DLD1 (cell line): ENCODE data around the gene DHRS1.

Source experiments
- in situ Hi-C: cut with HindIII; loops from 2 replicates; pipeline ENCODE4 v1.10.0; 2017; ENCODE audit warnings: low sequenced_read_pairs

Gene DHRS1

DNA sequence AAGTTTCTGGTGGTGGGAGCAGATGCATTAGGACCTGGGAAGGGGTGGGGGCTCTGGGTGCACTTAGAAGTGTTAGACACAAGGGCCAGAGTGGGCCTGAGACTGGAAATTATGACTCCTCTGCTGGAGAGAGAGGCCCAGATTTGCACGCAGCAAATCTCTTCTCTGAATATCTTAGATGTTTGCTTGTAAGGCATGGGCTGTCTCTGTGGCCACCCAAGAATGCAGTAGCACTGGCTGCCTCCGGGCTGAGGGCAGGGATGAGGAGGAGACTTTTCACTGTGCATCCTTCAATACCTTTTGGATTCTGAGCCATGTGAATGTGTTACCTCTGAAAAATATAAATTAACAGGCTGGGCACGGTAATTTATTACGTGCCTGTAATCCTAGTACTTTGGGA is 14.2 kb downstream of the DHRS1 start:
- in situ Hi-C loops: no loop called here

DNA sequence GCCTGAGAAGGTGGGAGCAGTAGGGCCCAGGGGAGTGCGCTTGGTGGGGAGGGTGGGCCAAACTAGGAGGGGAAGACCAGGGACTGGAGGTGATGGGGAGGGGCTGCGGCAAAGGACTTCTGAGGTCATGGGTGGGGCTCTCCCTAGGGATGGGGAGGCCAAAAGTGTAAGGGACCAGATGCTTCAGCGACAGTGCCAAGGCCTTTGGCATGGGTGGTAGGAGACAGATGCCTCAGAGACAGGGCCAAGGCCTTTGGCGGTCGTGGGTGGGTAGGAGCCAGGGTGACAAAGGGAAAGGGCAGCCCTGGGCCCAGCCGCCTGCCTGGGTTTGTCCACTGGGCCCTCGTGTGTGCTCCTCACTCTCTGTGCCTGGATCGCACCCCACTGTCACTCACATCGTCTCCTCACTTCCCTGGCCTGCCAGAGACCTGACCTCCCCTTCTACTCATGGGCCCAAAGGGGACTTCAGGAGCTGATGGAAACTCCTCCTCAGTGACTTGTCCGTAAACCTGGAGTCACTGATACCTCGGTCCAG is 15.0 kb downstream of the DHRS1 start:
- in situ Hi-C loops: no loop called here

DNA sequence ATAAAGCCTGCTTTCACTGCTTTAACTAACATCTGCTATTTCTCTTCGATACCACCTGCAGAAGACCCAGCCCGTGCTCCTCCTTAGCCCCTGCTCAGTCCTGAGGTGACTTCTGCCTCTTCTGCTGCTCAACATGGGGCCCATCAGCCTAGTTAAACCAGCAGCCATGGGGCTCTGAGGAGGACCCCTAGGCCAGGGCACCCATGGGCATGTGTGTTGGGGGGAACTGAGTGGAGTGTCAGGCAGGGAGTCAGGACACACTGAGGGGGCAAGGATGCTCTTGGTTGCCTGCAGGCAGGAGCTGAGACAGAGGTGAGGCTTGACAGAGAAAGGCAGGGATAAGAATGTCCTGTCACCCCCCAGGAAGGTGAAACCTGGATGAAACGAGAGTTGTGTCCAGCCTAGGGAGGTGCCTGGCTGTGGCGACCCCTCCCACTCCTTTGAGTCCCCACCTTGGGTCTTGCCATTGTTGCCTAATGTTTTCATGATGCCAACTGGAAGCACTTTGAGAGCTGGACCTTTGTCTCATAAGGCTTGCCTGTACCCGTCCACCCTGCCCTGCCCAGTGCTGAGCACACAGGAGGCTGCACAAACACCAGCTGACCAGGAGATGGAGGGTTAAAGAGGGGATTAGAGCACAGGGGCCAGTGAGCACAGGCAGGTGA is 15.7 kb downstream of the DHRS1 start:
- in situ Hi-C loops: no loop called here

DNA sequence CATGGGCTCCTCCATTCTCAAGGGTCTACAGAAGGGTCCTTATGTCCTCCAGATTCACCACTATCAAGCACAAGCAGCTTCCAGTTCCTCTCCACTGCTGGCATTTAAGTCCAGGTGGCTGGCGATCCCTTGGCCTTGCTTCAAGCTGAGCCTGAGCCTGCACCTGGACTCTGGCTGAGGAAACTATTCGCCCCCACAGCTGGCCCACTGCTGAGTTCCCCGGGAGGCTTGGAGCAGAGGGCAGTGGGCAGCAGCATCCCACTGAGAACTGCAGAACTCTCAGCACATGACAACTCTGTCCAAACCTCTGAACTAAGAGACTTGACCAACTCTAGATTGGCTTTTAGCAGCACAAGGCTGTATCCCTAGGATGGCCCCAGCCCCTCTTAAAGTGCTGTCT is 16.8 kb downstream of the DHRS1 start:
- in situ Hi-C loops: no loop called here

DNA sequence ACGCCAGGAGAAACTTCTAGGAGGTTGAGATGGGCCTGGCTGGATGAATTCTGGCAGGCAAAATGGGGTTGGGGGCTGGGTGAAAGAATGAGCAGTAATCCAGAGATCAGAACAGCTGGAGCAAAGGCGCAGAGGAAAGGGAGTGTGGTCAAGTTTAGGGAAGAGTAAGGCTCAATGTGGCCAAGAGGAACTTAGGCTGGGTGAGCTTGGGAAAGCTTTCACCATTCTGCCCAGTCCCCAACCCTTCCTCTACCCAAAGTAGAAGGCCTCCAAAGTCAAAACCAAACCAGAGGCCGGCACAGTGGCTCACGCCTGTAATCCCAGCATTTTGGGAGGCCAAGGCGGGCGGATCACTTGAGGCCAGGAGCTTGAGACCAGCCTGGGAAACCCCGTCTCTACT is 17.9 kb downstream of the DHRS1 start:
- in situ Hi-C loops: no loop called here

DNA sequence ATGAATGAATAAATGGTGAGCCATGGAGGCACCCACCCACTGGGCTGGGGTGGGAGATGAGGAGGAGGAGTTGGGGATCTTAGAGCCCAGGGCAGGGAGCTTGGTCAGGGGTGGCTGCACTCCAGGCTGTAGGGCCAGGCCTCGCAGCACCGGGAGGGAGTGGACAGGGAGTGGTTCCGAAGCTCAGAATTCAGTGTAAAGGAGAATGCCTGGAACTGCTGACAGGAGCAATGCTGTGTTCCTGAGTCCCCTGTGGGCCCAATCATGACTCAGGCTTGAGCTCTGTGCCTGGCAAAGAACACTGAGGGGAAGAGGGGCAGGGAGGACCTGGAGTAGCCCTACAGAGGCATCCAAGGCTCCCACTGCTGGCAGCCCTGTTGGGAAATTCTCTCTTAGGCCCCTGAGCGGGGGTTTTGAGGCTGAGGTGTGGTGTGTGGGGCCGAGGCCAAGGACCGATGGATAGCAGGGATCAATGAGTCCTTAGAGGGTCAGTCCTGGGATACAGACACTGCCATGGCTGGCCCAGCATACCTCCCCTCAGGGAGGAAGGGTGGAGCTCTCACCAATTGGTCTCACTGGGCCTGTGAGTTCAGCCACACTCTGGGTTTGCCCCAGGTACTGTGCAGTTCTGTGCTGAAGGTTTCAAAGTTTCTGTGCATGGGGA is 18.7 kb downstream of the DHRS1 start:
- in situ Hi-C loops: no loop called here

DNA sequence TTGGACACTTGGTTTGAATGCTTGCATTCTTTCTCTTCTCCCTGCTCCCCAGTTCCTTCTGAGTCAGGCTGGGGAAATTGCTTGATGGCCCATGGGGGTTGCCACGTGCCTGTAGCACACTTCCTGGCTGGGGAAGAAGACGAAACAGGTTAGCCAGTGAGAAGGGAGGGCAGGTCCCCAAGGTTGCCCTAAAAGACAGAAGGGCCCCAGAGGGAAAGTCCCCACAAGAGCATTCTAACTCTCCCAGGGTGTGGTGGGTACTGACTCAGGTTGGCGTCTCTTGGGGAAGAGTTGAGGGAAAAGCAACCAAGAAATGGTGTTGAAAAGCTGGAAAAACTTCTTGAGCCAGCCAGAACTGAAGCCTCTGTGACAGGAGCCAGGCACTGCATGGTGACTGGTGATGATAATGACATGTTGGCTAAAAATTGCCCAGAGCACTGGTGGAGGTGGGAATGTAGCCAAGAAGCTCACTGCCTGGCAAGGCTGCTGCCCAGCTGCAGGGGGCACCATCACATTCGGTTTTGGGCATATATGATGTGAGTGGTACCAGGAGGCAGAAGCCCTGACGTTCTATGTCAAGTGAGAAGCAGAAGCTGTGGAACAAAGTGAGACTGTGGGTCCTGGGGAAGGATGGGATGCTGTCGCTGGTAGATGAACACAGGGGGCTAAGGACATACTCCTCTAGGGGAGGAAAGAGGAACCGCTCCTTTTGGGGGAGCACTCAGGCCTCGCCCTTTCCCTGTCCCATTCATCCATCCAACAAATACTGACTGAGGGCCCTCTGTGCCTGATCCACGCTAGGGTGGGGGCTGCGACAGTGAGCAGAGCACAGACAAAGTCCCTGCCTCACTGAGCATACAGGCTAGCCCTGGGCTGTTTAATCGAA is 20.0 kb downstream of the DHRS1 start:
- in situ Hi-C loops: loop anchor here (5.0 kb wide), 1 partner anchor 58 kb away; the partner anchor contains the start of genes ADCY4 and RIPK3

DNA sequence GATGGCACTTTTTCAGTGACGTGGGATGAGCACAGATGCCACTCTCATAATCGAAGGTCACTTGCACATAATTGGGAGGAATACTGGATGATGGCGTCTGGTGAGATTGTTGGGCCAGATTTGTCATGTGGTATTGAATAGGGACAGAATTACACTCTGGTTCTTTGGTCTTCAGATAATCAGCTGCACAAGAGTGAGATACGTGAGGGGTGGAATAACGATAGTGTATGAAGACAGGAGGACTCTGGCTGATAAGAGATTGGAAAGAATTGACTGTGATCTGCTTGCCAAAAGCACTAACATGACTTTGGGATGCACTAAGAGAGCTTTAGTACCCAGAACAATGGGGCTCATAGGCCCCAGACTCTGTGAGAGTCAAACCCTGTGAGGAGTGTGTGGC is 21.2 kb downstream of the DHRS1 start:
- in situ Hi-C loops: loop anchor here (5.0 kb wide), 1 partner anchor 59 kb away; the partner anchor contains the start of genes ADCY4 and RIPK3

DNA sequence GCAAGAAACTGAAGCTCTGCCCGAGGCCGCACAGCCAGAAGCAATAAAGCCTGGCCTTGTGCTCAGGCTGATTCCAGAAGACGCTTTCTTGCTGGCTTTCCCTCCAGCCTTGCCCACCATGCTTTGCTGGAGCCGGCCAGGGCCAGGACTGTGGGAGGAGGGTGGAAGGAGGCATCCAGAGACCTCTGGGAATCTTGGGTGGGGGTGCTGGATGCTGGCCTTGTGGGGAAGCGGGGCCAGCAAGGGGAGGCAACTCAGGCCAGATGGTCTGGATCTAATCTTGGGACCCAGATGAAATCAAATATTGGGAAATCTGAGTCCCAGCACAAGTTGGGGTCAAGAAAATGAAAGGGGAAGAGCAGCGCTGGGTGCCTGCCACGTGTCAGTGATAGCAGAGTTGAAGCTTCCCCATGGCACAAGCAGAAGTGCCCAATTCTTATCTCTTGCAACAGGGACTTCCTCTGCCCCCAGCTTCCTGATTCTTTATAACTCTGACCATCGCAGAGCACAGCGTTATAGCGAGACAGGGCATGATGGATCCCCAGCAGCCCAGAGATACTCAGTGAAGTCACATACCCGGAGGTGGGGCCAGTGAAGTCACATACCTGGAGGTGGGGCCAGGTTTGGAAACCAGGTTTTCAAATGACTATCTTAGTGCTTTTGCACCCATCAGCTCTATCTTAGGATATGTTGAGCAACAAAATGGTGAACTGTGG is 21.8 kb downstream of the DHRS1 start:
- in situ Hi-C loops: loop anchor here (5.0 kb wide), 1 partner anchor 60 kb away; the partner anchor contains the start of genes ADCY4 and RIPK3

DNA sequence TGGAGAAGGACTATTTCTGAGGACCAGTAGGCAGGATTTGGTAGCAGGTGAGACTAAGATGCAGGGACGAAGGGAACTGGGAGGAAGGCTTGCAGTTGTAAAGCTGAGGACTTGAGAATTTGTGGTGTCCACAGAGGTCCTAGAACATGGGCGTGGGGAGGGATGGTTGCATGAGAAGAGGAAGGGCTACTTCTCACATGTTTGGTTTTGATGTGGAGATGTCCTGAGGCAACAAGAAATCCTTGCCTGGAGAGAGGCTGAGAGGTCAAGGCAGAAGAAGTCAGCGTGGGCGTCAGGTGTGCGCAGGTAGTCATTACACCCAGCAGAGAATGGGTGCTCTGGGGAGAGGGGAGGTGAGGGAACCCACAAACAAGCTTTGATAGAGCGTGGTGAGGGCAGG is 22.5 kb downstream of the DHRS1 start:
- in situ Hi-C loops: loop anchor here (5.0 kb wide), 1 partner anchor 60 kb away; the partner anchor contains the start of genes ADCY4 and RIPK3

DNA sequence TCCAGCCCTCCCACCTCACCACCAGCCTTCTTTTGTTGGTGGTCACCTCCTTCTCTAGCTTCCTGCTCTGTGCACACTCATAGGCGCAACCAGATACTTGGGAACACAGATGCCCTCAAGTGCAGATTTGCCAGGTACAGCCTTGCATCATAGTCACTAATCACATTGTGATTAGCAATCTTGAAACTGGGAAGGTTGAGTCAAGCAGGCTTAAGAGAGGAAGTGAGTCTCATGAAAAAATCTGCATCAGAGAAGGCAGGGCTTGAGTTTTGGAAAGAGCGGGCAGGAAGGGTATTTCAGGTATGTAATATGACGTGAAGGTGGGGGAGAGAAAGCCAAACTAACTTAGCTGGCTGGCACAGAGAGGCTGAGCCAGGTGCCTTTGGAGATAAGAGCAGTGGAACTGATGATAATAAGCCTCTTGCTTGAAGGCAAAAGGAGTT is 25.5 kb downstream of the DHRS1 start:
- in situ Hi-C loops: no loop called here

DNA sequence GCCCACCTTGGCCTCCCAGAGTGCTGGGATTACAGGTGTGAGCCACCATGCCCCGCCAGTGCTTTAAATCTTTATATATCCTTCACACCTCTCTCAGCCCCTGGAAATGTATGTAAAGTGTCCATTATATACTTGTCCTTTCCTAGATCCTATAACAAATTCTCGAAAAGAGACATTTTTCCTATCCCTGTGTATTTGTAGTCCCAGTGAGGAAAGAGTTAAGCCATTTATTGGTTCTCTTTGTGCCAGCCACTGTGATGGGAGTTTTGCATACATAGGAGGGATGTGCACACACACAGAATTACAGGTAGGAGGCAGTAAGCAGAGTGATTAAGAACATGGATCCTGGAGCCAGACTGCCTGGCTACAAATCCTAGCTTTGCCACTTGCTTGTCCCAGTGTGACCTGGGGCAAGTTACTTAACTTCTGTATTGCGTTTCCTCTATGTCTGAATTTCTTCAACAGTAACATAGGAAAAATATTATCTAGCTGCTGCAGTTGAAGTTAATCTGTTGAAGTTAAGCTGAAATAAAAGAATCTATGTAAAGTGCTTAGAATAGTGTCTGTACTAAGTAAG is 26.1 kb downstream of the DHRS1 start:
- in situ Hi-C loops: no loop called here

DNA sequence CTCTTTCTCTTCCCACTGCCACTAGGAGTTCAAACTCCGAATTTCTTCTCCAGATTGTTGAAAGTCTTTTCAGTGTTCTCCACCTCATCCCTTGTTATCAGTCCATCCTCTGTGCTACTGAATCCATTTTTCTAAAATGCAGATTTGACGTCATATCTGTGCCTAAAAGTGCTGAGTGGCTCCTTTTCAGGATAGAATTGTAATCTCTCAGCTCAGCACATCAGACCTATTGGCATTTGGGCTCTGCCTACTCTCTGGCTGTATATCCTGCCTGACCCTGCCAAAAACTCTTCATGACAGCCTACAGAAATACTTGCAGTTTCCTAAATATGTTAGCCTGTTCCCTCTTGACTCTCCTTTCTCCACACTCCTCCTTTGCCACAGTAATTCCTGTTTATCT is 27.1 kb downstream of the DHRS1 start:
- in situ Hi-C loops: no loop called here

DNA sequence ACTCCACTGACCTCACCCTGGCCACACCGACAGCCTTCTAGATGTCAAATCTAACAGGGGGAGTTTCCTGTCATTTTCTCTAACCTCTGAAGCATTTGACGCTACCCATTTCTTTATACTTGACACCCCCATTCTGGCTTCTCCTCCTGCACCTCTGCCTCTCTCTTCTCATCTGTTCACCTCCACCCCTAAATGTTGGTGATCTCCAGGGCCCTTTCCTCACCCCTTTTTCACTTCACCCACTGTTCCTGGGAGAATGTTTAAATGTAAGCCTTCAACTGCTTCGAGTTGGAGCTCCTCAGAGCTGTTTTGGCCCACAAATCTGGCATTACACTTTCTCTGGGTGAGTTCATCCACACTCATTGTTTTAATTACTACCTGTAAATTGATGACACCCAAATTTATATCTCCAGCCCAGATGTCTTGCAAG is 27.7 kb downstream of the DHRS1 start:
- in situ Hi-C loops: no loop called here

DNA sequence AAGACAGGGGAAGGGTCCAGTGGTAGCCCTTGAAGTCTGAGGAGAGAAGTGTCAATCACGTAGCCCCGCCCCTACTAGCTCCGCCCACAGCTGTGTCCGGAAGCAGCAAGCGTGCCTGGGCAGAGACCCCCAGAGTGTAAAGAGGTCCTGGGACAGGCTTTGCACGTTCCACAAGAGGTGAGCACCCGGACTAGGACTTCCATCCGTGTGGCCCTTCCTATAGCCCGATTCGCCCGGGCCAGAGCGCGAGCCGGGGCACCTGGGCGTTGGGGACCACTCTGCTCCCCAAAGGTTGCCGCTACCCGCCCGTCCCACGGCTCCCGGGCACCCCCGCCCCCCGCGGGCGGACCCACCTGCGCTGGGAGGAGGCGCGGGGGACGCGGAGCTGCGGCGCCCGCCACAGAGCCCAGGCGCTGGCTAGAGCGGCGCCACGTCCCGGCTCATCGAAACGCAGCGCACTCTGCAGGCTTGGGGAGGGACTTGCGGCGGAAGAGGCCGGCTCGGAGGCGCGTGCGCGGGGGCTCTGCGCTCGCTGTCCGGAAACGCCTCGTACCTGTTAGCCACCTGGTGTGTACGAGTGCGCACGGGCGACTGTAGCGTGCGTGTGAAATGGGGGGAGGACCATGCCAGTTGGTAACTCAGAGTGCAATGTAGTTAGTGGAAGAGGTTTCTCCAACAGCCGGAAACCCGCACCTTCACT is 28.3 kb downstream of the DHRS1 start, which contains the start of gene RABGGTA:
Gene RABGGTA (minus strand): TSS at position 464 of the 700 bp plus-strand sequence. CDS start 482 bp downstream, outside the sequence.
- in situ Hi-C loops: no loop called here

DNA sequence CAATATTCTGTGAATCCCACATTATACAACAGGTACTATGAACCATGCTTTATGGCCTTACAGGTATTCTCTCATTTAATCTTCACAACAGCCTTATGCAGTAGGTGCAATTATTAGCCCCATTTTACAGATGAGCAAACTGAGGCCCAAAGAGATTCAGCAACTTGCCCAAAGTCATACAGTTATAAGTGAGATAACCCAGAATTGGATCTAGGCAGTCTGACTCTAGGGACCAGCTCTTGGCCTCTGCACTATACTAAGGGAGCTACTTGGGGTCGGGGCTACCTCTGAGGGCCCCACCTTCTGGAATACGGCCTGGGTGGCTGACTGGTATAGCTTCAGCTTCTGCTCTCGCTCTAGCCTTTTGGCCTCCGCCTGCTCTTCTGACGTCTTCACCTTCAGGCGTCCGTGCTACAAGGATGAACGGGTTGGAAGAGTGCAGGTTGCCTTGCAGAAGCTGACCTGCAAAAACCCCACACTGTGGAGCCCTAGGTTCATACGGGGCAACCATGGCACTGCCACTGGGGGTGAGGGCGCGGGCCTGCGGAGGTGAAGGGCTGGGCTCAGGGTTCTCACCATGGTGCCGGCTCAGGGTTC is 28.9 kb downstream of the DHRS1 start:
- in situ Hi-C loops: no loop called here

DNA sequence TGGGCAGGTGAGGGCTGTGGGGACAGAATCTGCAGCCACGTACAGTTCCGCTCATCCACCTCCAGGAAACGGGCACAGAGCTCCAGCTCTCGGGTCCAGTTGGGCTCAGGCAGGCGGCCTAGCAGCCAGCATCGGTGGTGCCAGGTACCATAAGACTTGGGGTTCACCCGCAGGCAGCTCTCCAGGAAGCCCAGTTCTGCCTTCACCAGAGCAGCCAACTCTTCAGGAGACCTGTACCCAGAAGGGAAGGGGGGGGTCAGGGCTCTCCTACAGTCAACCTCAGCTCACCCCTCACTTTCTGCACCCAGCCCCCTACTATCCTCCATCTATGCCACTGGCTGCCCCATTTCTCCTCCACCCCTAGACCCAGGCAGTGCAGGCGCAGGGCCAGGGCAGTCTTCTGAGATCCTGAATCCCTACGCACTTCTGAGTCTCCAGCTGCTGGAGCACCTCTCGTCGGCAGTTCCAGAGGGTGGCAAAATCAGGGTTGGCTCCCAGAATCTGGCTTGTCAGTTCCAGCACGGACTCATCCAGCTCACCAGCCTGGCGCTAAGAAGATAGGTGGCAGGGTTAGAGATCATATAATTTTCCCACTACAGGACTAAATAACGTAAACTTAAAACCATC is 29.6 kb downstream of the DHRS1 start:
- in situ Hi-C loops: no loop called here

DNA sequence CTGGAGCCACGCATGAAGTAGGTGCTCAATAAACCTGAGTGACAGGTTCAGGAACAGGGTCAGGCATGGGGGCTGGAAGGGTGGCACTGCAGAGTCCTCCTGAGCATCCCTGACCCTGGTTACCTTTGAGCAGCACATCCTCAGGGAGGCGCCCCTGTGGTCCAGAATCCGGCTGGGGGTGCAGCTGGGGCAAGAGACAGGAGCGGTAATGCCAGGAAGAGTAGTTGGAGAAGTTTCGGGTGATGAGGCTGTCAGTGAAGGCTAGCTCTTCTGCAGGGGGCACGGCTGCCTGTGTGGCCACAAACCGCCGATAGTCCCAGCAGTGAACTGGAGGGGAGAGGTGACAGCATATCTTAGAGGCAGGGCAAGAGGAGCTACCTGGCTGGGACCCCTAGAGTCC is 30.2 kb downstream of the DHRS1 start:
- in situ Hi-C loops: no loop called here
